Hematopoietic multipotent progenitor cell treated with erythropoietin and hydrocortisone succinate and interleukin-3 and kit ligand, for 15 days (in vitro differentiated cells): Measurements from ENCODE around the gene CRYGA.
"Not testable (repeated sequence)": the region's sequence is repeated elsewhere in the genome, so short reads cannot be mapped to it uniquely, and the experiment has no call there.

ENCODE experiments used
- DNase-seq: peaks from one replicate; pipeline ENCODE4 v3.0.0-alpha.2; 2015; ENCODE audit warnings: low spot score

CRYGA gene

GRCh38 chr2:208125251-208125650, 38.1 kb downstream of the CRYGA start:
- no peak for DNase-seq

GRCh38 chr2:208124013-208124715, 39.2 kb downstream of the CRYGA start, which contains the start of gene CRYGD:
CRYGD (minus strand) TSS chr2:208124524; CDS start chr2:208124473, 51 bp downstream.
- not testable (repeated sequence) for DNase-seq

- no peak for DNase-seq
Observed at GRCh38 chr2:208122248-208122647, 41.1 kb downstream of the CRYGA start.

GRCh38 chr2:208118918-208119317, 44.5 kb downstream of the CRYGA start:
- no peak for DNase-seq

- not testable (repeated sequence) for DNase-seq
Observed at GRCh38 chr2:208117390-208117789, 46.0 kb downstream of the CRYGA start.

- no peak for DNase-seq
Observed at GRCh38 chr2:208112969-208113368, 50.4 kb downstream of the CRYGA start.

GRCh38 chr2:208112273-208112745, 51.1 kb downstream of the CRYGA start:
- not testable (repeated sequence) for DNase-seq
